ENCODE data around the gene OR8B8. TPM values are rescaled to one million over a fixed set of nuclear protein-coding genes. Genes with fewer than 3 reads are reported as not detected.

OR8B8 gene
- total and polyA plus RNA-seq, 2 of the 4 experiments (the other 2 are of a cell fraction): not detected

DNA sequence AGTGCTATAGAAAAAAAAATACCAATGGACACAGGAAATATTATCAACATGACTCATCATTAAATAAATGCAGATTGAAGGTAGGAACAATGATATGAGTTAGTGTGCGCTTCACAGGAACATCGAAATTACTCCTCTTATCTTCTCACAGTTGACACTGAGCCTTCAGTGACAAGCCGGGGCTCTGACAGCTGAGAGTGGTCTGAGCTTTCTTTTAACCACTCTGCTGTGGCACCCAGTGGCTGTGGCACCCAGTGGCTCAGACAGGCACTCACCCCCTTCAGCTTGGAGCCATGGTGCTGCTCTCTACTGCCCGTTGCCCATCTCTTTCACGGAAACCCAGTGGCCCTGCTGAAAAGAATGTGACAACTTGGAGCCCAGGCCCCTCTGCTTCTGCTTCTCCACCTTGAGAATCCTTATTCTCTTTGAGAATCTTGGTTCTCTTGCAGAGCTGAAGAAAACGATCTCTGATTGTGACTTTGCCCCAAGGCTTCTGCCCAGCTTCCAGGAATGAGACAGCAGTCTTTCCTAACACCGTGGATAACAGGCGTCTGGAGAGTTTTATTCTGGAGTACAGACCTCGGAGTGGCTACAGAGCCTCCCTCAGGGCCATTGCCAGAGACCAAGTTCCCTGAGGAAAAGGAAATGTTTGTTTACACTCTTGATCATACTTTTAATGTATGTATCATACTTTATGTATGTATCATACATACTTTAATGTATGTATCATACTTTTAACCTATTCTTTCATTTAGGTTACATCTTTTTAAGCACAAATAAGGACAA is 37.1 kb upstream of the OR8B8 start:
- Histone ChIP-seq H2AFZ (replicated peaks; ENCODE audit: low read length, poor library complexity) (peak overlapping the region; percentile 80), H2AK9ac (replicated peaks; ENCODE audit: low read depth, low read length, poor library complexity) (no peak overlapping the region), H3K4me2 (ENCODE audit: low read depth, low read length) (no peak overlapping the region), H3K9ac (ENCODE audit: low read depth, low read length) (no peak overlapping the region), H4K8ac (ENCODE audit: low read depth in 2 of 2, low read length in 2 of 2) (peak overlapping the region in 1 of 2 experiments; percentile 20; a peak in 2 of 4 replicates), H3K79me1 (ENCODE audit: low read depth in 1 of 2, low read length in 2 of 2) (no peaks in the 10 kb centered on the region), H2AK5ac (ENCODE audit: low read depth, low read length) (no peak overlapping the region), H3K9me1 (ENCODE audit: insufficient read depth, low read length) (no peaks in the 10 kb centered on the region), H3K36me3 (ENCODE audit: control insufficient read depth, insufficient read depth, low read length) (no peaks in the 10 kb centered on the region), H3K4ac (ENCODE audit: low read depth, low read length) (peak overlapping the region; percentile 46; the same call in 1 of the 2 replicates), H3K4me1 (ENCODE audit: control insufficient read depth, insufficient read depth, low read length) (peaks cover 3% of the 10 kb centered on the region), H3K27ac (ENCODE audit: insufficient read depth, low read length) (no peak overlapping the region), H4K91ac (ENCODE audit: insufficient read depth, low read depth, low read length) (peak overlapping the region; percentile 31; the same call in 1 of the 2 replicates), H2BK120ac (ENCODE audit: low read depth, low read length) (peak overlapping the region; percentile 74), H2BK15ac (ENCODE audit: low read depth, low read length) (no peak overlapping the region), H3K14ac (replicated peaks; ENCODE audit: low read depth, low read length) (no peak overlapping the region; the same call in 1 of the 2 replicates), H3K56ac (ENCODE audit: extremely low read depth, insufficient read depth, low read length) (no peak overlapping the region), H3K4me3 (ENCODE audit: insufficient read depth, low read depth, low read length) (no peak overlapping the region), H3K23ac (ENCODE audit: low read depth, low read length) (no peak overlapping the region), H4K20me1 (ENCODE audit: insufficient read depth, low read length) (no peaks in the 10 kb centered on the region), H2BK5ac (ENCODE audit: low read depth, low read length, poor library complexity, severe bottlenecking) (no peak overlapping the region), H3K9me3 (ENCODE audit: control insufficient read depth, insufficient read depth, low read length) (no peaks in the 10 kb centered on the region), H3K18ac (ENCODE audit: low read depth, low read length) (no peak overlapping the region), H3K27me3 (ENCODE audit: control insufficient read depth, insufficient read depth, low read length) (no peaks in the 10 kb centered on the region), H4K5ac (ENCODE audit: low read depth, low read length) (no peak overlapping the region), H2BK20ac (ENCODE audit: low read depth, low read length) (peak overlapping the region; percentile 9; the same call in 1 of the 2 replicates)
- WGBS, 2 experiments (ENCODE audit: extremely low coverage in 2 of 2, insufficient read length in 1 of 2): 87% methylated on average over 3 of the region's 9 CpGs; no CpG with 5 or more reads in 1 of the 2 experiments
- intact Hi-C loops (cut with micrococcal nuclease): no loop called here
- dilution Hi-C loops (cut with HindIII; ENCODE audit: low sequenced_read_pairs, unreplicated experiment): no loop called here
- CTCF ChIA-PET: interaction anchor here (0.9 kb wide), 2 partner anchors 11 to 80 kb away, joined by 3 read pairs; no protein-coding TSS in a partner anchor
- DNase-seq (peak; percentile 28), ATAC-seq (ENCODE audit: low read depth) (peak; percentile 52)
- in situ Hi-C loops (cut with MboI; ENCODE audit: low sequenced_read_pairs): no loop called here
- BruUV-seq (replicated peaks): no TSS peak
- TF ChIP-seq POLR2A (IDR thresholded peaks at IDR 0.05; ENCODE audit: low read depth, low read length) (no peak), RFX5 (IDR thresholded peaks at IDR 0.05; ENCODE audit: low read depth, low read length) (no peak), NFE2L2 (IDR thresholded peaks at IDR 0.05; ENCODE audit: low read depth, low read length) (peak; percentile 64)
- POLR2A ChIA-PET (ENCODE audit: unreplicated experiment): no interaction called here
